ENCODE results near the gene MCRIP2.

The MCRIP2 gene

DNA sequence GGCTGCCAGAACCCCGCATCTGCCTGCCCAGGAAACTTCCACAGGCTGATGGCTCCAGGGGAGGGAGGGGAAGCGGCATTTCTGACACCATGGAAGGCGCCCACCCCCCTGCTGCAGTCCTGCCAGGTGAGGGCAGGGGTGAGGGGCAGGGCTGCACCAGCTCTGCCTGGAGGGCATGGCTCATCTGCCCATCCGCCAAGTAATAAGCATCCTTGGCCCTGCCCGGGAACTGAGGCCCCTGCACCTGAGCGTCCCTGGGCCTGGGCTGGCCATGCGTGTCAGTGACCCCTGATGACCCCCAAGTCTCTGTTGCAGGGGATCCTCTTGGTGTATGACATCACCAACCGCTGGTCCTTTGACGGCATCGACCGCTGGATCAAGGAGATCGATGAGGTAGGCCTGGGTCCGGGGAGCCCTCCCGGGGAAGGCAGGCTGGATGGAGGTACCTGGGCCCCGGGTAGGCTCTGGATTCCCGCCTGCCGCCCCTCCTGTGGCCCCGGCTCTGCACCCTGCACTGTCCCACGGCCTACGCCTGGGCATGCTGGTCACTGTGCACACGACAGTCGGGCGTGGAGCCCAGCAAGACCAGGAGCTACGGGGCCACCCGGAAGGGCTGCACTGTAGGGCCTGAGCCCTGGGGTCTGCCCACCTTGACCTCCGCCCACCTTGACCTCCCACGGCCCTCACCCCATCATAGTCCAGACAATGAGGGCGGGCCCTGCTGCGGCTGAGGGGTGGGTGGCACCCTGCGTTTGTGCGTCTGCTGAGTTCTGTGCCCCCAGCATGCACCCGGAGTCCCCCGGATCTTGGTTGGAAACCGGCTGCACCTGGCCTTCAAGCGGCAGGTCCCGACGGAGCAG, 16.3 kb upstream of the MCRIP2 start:
- Histone ChIP-seq H3K4me3 (replicated peaks; ENCODE audit: insufficient read depth, low read length) (no peak overlapping the region), H3K27me3 (ENCODE audit: insufficient read depth, poor library complexity, severe bottlenecking) (no peaks in the 10 kb centered on the region), H3K27ac (replicated peaks) (no peak overlapping the region)
- TF ChIP-seq REST (IDR thresholded peaks at IDR 0.05; ENCODE audit: insufficient replicate concordance, low read depth) (no peak), SPI1 (IDR thresholded peaks at IDR 0.05; ENCODE audit: borderline replicate concordance, low read depth) (no peak), POLR2AphosphoS5 (IDR thresholded peaks at IDR 0.05; ENCODE audit: low read depth) (no peak), GABPA (IDR thresholded peaks at IDR 0.05; ENCODE audit: low read depth) (no peak)
- TF ChIP-seq, protein P1, sequence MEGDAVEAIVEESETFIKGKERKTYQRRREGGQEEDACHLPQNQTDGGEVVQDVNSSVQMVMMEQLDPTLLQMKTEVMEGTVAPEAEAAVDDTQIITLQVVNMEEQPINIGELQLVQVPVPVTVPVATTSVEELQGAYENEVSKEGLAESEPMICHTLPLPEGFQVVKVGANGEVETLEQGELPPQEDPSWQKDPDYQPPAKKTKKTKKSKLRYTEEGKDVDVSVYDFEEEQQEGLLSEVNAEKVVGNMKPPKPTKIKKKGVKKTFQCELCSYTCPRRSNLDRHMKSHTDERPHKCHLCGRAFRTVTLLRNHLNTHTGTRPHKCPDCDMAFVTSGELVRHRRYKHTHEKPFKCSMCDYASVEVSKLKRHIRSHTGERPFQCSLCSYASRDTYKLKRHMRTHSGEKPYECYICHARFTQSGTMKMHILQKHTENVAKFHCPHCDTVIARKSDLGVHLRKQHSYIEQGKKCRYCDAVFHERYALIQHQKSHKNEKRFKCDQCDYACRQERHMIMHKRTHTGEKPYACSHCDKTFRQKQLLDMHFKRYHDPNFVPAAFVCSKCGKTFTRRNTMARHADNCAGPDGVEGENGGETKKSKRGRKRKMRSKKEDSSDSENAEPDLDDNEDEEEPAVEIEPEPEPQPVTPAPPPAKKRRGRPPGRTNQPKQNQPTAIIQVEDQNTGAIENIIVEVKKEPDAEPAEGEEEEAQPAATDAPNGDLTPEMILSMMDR (IDR thresholded peaks at IDR 0.05; ENCODE audit: insufficient read depth, low read length) = no peak
- DNase-seq (ENCODE audit: low read depth in 1 of 2, low spot score in 1 of 2) = no peak

DNA sequence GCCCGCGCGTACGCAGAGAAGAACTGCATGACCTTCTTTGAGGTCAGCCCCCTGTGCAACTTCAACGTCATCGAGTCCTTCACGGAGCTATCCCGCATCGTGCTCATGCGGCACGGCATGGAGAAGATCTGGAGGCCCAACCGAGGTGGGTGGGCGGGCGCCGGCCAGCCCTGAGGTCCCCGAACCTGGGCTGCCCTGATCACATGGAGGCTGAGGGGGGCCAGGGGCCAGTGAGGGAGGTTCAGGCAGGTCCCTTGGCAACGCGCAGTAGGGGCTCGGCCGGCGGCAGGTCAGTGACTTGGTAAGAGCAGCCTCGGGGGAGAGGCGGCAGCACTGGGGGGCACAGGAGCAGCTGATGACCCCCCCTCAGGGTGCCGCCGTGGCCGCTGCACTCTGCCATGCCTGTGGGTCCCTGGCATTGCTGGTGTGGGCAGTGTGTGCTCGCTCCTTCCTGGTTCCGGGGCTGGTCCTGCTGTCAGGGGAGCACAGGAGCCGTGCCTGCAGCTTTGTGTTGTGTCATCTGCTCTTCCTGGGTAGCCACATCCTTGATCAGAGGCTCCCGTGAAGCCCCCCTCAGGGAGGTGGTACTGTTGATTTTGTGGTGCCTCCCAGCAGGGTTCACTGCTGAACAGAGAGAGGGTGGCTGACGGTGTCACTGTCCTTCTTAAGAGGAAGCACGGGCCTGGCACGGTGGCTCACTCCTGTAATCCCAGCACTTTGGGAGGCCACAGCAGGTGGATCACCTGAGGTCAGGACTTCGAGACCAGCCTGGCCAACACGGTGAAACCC, 15.5 kb upstream of the MCRIP2 start:
- Histone ChIP-seq H3K27ac (replicated peaks) (no peak overlapping the region), H3K4me3 (replicated peaks; ENCODE audit: insufficient read depth, low read length) (no peak overlapping the region), H3K27me3 (ENCODE audit: insufficient read depth, poor library complexity, severe bottlenecking) (no peaks in the 10 kb centered on the region)
- no peak for DNase-seq (ENCODE audit: low read depth in 1 of 2, low spot score in 1 of 2)
- TF ChIP-seq REST (IDR thresholded peaks at IDR 0.05; ENCODE audit: insufficient replicate concordance, low read depth) (no peak), GABPA (IDR thresholded peaks at IDR 0.05; ENCODE audit: low read depth) (no peak), POLR2AphosphoS5 (IDR thresholded peaks at IDR 0.05; ENCODE audit: low read depth) (no peak), SPI1 (IDR thresholded peaks at IDR 0.05; ENCODE audit: borderline replicate concordance, low read depth) (no peak)
- TF ChIP-seq, protein P1 (IDR thresholded peaks at IDR 0.05; ENCODE audit: insufficient read depth, low read length) = no peak

DNA sequence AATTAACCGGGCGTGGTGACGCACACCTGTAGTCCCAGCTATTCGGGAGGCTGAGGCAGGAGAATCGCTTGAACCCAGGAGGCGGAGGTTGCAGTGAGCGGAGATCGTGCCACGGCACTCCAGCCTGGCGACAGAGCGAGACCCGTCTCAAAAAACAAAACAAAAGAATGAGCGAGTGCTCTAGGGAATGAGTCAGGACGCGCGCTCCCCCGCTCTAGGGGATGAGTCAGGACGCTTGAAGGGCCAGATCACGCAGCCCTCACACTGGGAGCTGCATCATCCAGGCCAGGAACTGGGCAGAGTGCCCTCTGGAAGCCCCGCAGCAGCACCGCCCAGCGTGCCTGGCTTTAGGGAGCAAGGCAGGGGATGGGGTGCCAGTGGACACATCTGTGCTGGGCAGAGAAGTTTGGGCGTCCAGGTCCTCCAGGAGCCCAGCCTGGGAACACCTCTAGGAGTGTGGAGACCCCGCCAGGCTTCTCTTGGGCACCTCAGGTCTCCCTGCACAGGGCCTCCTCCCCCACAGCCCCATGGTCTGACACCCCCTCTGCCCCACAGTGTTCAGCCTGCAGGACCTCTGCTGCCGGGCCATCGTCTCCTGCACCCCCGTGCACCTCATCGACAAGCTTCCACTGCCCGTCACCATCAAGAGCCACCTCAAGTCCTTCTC, 14.7 kb upstream of the MCRIP2 start:
- no peak overlapping the region for H3K27ac ChIP-seq (replicated peaks)
- no peak overlapping the region for H3K4me3 ChIP-seq (replicated peaks; ENCODE audit: insufficient read depth, low read length)
- DNase-seq (ENCODE audit: low read depth in 1 of 2, low spot score in 1 of 2) = no peak
- H3K27me3 ChIP-seq (ENCODE audit: insufficient read depth, poor library complexity, severe bottlenecking) = no peaks in the 10 kb centered on the region
- no peak for TF ChIP-seq GABPA (IDR thresholded peaks at IDR 0.05; ENCODE audit: low read depth)
- no peak for TF ChIP-seq REST (IDR thresholded peaks at IDR 0.05; ENCODE audit: insufficient replicate concordance, low read depth)
- TF ChIP-seq, protein P1 (IDR thresholded peaks at IDR 0.05; ENCODE audit: insufficient read depth, low read length) = no peak
- no peak for TF ChIP-seq SPI1 (IDR thresholded peaks at IDR 0.05; ENCODE audit: borderline replicate concordance, low read depth)
- TF ChIP-seq POLR2AphosphoS5 (IDR thresholded peaks at IDR 0.05; ENCODE audit: low read depth) = no peak

Data from HL-60 (cell line).